Ramos (cell line): ENCODE data around the gene SLC4A7.

Experiments
- in situ Hi-C: fragments of 300-500 bp; cut with MboI; formaldehyde crosslinking; loops from one replicate; pipeline ENCODE4 v1.14.3; 2022; ENCODE audit warnings: low sequenced_read_pairs; ENCODE audit not compliant: unreplicated experiment

The SLC4A7 gene

GRCh38 chr3:27488821-27489220 lies 4.6 kb upstream of the SLC4A7 start:
- in situ Hi-C loops = no loop called here

- in situ Hi-C loops = no loop called here
Measured at GRCh38 chr3:27487383-27487782, 3.2 kb upstream of the SLC4A7 start.

GRCh38 chr3:27486336-27486735 lies 2.2 kb upstream of the SLC4A7 start:
- in situ Hi-C loops = no loop called here

- in situ Hi-C loops = no loop called here
Measured at GRCh38 chr3:27485866-27486265, 1.7 kb upstream of the SLC4A7 start.

GRCh38 chr3:27483117-27484014 lies 818 bp downstream of the SLC4A7 start:
- in situ Hi-C loops = no loop called here

GRCh38 chr3:27479806-27480543 lies 4.2 kb downstream of the SLC4A7 start:
- in situ Hi-C loops = no loop called here

GRCh38 chr3:27471923-27472550 lies 12.1 kb downstream of the SLC4A7 start:
- in situ Hi-C loops = no loop called here

- in situ Hi-C loops = no loop called here
Measured at GRCh38 chr3:27468283-27468886, 15.8 kb downstream of the SLC4A7 start.

GRCh38 chr3:27467545-27467944 lies 16.6 kb downstream of the SLC4A7 start:
- in situ Hi-C loops = no loop called here

GRCh38 chr3:27464646-27465045 lies 19.5 kb downstream of the SLC4A7 start:
- in situ Hi-C loops = no loop called here

GRCh38 chr3:27462228-27462627 lies 22.0 kb downstream of the SLC4A7 start:
- in situ Hi-C loops = no loop called here

- in situ Hi-C loops = no loop called here
Measured at GRCh38 chr3:27458929-27459328, 25.3 kb downstream of the SLC4A7 start.

- in situ Hi-C loops = no loop called here
Measured at GRCh38 chr3:27456554-27456953, 27.6 kb downstream of the SLC4A7 start.

- in situ Hi-C loops = no loop called here
Measured at GRCh38 chr3:27454914-27455313, 29.3 kb downstream of the SLC4A7 start.

- in situ Hi-C loops = no loop called here
Measured at GRCh38 chr3:27454461-27454860, 29.7 kb downstream of the SLC4A7 start.

GRCh38 chr3:27452368-27453090 lies 31.7 kb downstream of the SLC4A7 start:
- in situ Hi-C loops = no loop called here

GRCh38 chr3:27451842-27452241 lies 32.3 kb downstream of the SLC4A7 start:
- in situ Hi-C loops = no loop called here

GRCh38 chr3:27451251-27451650 lies 32.9 kb downstream of the SLC4A7 start:
- in situ Hi-C loops = no loop called here

GRCh38 chr3:27449530-27450150 lies 34.5 kb downstream of the SLC4A7 start:
- in situ Hi-C loops = no loop called here
